Measurements from ENCODE around the gene SOX11. TPM values are rescaled to one million over a fixed set of nuclear protein-coding genes. Genes with fewer than 3 reads are reported as not detected.

The SOX11 gene
- total RNA-seq, 1 experiment from 2014 or later = 0.02 TPM

DNA sequence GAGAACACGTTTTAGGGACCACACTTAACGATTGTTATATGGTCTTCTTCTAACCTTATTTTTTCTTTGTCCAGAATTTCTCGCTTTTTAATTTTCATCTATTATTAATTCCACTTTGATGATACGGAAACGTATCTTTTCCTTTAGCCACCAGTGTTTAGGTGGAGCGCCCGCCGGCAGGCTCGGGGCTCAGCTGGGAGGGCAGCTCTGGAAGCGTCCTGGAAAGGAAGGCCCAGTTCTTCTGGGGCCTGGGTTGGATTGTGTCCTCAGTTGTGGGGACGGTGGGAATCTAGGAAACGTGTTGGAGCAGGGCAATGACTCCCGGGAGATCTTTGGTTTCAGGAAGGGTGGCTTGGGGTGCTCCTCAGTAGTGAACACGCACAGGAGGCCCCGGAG lies 19.4 kb upstream of the SOX11 start:
- Histone ChIP-seq H3K4me3 (replicated peaks in 1 of 2; ENCODE audit: low read depth in 1 of 2, low read length in 2 of 2) (no peak overlapping the region), H3K36me3 (ENCODE audit: control insufficient read depth in 1 of 2, insufficient read depth in 2 of 2, low read length in 2 of 2) (no peaks in the 10 kb centered on the region), H3K9ac (ENCODE audit: low read length) (no peak overlapping the region), H2AFZ (ENCODE audit: low read depth, low read length, poor library complexity, severe bottlenecking) (no peak overlapping the region), H3K4me2 (ENCODE audit: low read length) (no peak overlapping the region), H4K20me1 (ENCODE audit: insufficient read depth) (no peaks in the 10 kb centered on the region), H3K79me2 (ENCODE audit: insufficient read depth, low read length) (no peaks in the 10 kb centered on the region), H3K9me2 (ENCODE audit: insufficient read depth) (no peaks in the 10 kb centered on the region), H3K27me3 (ENCODE audit: insufficient read depth, low read length) (no peaks in the 10 kb centered on the region), H3K4me1 (ENCODE audit: control insufficient read depth in 1 of 2, insufficient read depth in 2 of 2, low read length in 2 of 2) (no peaks in the 10 kb centered on the region), H3K27ac (ENCODE audit: low read depth, low read length) (no peak overlapping the region), H3K9me3 (ENCODE audit: control insufficient read depth in 1 of 2, insufficient read depth in 1 of 2, low read depth in 1 of 2, low read length in 2 of 2) (peaks cover 3 to 15% of the 10 kb centered on the region in 2 experiments; a peak in 3 of 4 replicates)
- BruUV-seq (replicated peaks) = no TSS peak
- ChIA-PET POLR2A (no interaction called here), CTCF (no interaction called here), RAD21 (ENCODE audit: low non-redundant PET in 1 of 2, low total read pairs in 2 of 2, uncharacterized antibody in 2 of 2, unreplicated experiment in 2 of 2) (no interaction called here)
- DNase-seq (ENCODE audit: low read depth, low spot score) (no peak), ATAC-seq (no peak)
- TF ChIP-seq RAD21 (IDR thresholded peaks at IDR 0.05; ENCODE audit: low read depth) = no peak
- intact Hi-C loops (cut with micrococcal nuclease) = no loop called here

DNA sequence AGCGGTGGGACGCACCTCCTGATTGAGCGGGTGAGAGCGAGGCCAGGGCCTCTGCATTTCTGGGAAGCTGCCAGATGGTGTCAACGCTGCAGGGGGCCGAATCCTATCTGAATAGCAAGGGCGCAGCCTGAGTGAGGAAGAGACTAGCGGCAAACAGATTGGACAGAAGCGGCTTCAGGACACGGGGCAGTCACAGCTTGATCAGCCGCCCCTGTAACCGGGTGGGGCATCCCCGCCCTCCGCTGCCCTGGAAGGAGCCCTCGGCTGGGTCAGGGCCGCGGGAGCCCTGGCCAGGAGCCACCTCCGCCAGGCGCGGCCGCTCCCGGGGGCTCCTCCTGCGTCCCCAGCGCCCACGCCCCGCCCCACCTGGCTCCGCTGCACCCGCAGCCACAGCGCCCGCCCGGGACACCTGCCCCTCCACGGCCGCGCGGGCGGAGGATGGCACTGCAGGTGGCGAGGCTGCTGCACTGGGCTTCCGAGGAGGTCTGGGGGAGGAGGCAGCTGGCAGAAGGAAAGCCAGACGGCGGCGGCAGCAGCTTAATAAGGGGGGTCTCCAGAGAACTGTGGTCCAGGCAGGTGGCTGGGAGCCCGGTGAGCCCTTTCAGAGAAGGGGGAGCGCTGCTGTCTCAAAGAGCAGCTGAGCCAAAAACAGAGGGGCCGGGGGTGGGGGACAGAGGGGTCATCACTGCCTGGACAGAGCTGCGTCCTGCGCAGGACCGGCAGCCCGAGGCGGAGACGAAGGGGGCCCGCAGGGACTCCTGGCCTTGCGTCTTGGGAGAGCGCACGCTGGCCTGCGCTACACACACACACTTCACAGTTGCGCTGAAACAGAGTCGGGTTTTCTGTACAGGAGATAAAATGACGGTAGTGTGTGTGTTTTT lies 18.8 kb upstream of the SOX11 start:
- ChIA-PET POLR2A (no interaction called here), CTCF (no interaction called here), RAD21 (ENCODE audit: low non-redundant PET in 1 of 2, low total read pairs in 2 of 2, uncharacterized antibody in 2 of 2, unreplicated experiment in 2 of 2) (no interaction called here)
- TF ChIP-seq, protein P1, sequence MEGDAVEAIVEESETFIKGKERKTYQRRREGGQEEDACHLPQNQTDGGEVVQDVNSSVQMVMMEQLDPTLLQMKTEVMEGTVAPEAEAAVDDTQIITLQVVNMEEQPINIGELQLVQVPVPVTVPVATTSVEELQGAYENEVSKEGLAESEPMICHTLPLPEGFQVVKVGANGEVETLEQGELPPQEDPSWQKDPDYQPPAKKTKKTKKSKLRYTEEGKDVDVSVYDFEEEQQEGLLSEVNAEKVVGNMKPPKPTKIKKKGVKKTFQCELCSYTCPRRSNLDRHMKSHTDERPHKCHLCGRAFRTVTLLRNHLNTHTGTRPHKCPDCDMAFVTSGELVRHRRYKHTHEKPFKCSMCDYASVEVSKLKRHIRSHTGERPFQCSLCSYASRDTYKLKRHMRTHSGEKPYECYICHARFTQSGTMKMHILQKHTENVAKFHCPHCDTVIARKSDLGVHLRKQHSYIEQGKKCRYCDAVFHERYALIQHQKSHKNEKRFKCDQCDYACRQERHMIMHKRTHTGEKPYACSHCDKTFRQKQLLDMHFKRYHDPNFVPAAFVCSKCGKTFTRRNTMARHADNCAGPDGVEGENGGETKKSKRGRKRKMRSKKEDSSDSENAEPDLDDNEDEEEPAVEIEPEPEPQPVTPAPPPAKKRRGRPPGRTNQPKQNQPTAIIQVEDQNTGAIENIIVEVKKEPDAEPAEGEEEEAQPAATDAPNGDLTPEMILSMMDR (IDR thresholded peaks at IDR 0.05 in 2 of 3, conservative IDR thresholded peaks at IDR 0.05 in 1 of 3; ENCODE audit: borderline replicate concordance in 1 of 3, insufficient read depth in 1 of 3, low read depth in 2 of 3, low read length in 2 of 3) = no peak
- TF ChIP-seq CEBPB (IDR thresholded peaks at IDR 0.05; ENCODE audit: low read depth) (no peak), SIN3A (IDR thresholded peaks at IDR 0.05; ENCODE audit: low read depth) (no peak), ZNF274 (IDR thresholded peaks at IDR 0.05; ENCODE audit: low read depth, low read length) (no peak), EZH2phosphoT487 (IDR thresholded peaks at IDR 0.05; ENCODE audit: borderline replicate concordance) (no peak), CBX3 (IDR thresholded peaks at IDR 0.05; ENCODE audit: low read depth) (no peak), FOSL1 (IDR thresholded peaks at IDR 0.05; ENCODE audit: low read depth) (no peak), POLR2A (IDR thresholded peaks at IDR 0.05; ENCODE audit: borderline replicate concordance, extremely low read depth, insufficient read depth, insufficient read length) (no peak), POLR2AphosphoS5 (IDR thresholded peaks at IDR 0.05; ENCODE audit: low read depth, low read length) (no peak), SP1 (IDR thresholded peaks at IDR 0.05; ENCODE audit: low read depth) (no peak), EZH2 (IDR thresholded peaks at IDR 0.05) (no peak)
- TF ChIP-seq, protein P2, sequence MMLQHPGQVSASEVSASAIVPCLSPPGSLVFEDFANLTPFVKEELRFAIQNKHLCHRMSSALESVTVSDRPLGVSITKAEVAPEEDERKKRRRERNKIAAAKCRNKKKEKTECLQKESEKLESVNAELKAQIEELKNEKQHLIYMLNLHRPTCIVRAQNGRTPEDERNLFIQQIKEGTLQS (IDR thresholded peaks at IDR 0.05) = no peak
- Histone ChIP-seq H3K4me2 (ENCODE audit: low read length) (no peak overlapping the region), H3K9me3 (ENCODE audit: control insufficient read depth in 1 of 2, insufficient read depth in 1 of 2, low read depth in 1 of 2, low read length in 2 of 2) (peaks cover 7 to 15% of the 10 kb centered on the region in 2 experiments; a peak in 3 of 4 replicates), H3K4me3 (replicated peaks in 1 of 2; ENCODE audit: low read depth in 1 of 2, low read length in 2 of 2) (no peak overlapping the region), H3K9ac (ENCODE audit: low read length) (no peak overlapping the region), H3K27ac (ENCODE audit: low read depth, low read length) (no peak overlapping the region), H3K27me3 (ENCODE audit: insufficient read depth, low read length) (no peaks in the 10 kb centered on the region), H3K79me2 (ENCODE audit: insufficient read depth, low read length) (no peaks in the 10 kb centered on the region), H2AFZ (ENCODE audit: low read depth, low read length, poor library complexity, severe bottlenecking) (no peak overlapping the region), H4K20me1 (ENCODE audit: insufficient read depth) (no peaks in the 10 kb centered on the region), H3K9me2 (ENCODE audit: insufficient read depth) (no peaks in the 10 kb centered on the region), H3K4me1 (ENCODE audit: control insufficient read depth in 1 of 2, insufficient read depth in 2 of 2, low read length in 2 of 2) (no peaks in the 10 kb centered on the region), H3K36me3 (ENCODE audit: control insufficient read depth in 1 of 2, insufficient read depth in 2 of 2, low read length in 2 of 2) (no peaks in the 10 kb centered on the region)
- intact Hi-C loops (cut with micrococcal nuclease) = no loop called here
- ATAC-seq (no peak), DNase-seq (ENCODE audit: low read depth, low spot score) (no peak)
- BruUV-seq (replicated peaks) = no TSS peak

All from HCT116 (cell line).